Left lung (tissue), 10 donors: ENCODE data around the gene RNF168. TPM values are rescaled to one million over a fixed set of nuclear protein-coding genes. Genes with fewer than 3 reads are reported as not detected.

Source experiments
- ATAC-seq: fragments of 200-7000 bp; cut with Tn5 transposase; one replicate; pipeline ENCODE4 v1.9.1; 2020; ENCODE audit warnings: moderate library complexity
- DNase-seq, 4 donors: peaks; one replicate each; pipeline ENCODE4 v3.0.0-alpha.2; 2013 to 2020
- H3K27ac ChIP-seq, 2 donors: fragments of 200-600 bp; sonication (generic) in 1 of 2; one replicate each; pipeline versions ENCODE4 v1.5.0 to v1.8.0; 2020 to 2021
- H3K27me3 ChIP-seq, 2 donors: fragments of 200-600 bp; sonication (generic) in 1 of 2; one replicate each; pipeline versions ENCODE4 v1.5.0 to v1.8.0; 2020 to 2021
- H3K36me3 ChIP-seq, 2 donors: fragments of 200-600 bp; sonication (generic) in 1 of 2; one replicate each; pipeline versions ENCODE4 v1.5.0 to v1.8.0; 2020 to 2021
- H3K4me1 ChIP-seq, 2 donors: fragments of 200-600 bp; one replicate each; pipeline ENCODE4 v1.8.0; 2021
- H3K4me3 ChIP-seq, 2 donors: fragments of 200-600 bp; sonication (generic) in 1 of 2; one replicate each; pipeline versions ENCODE4 v1.5.0 to v1.8.0; 2020 to 2021; ENCODE audit warnings: mild to moderate bottlenecking in 1 of 2
- H3K9me3 ChIP-seq, 2 donors: fragments of 200-600 bp; sonication (generic) in 1 of 2; one replicate each; pipeline versions ENCODE4 v1.5.0 to v1.8.0; 2020 to 2021
- intact Hi-C, 2 donors: fragments of 100-400 bp; cut with DNase I; formaldehyde crosslinking; loops; one replicate each; pipeline versions ENCODE4 v1.11.2 to v1.14.2; 2022
- polyA plus RNA-seq, 6 donors: library from polyadenylated mRNA; unstranded; fragments of 120-200 nt; gene quantifications; one replicate each; pipeline ENCODE4 v1.2.1, GENCODE V29; 2013; ENCODE audit not compliant: insufficient read length in 6 of 6
- total RNA-seq, 2 donors: library from RNA; stranded (reverse); fragmentation: NEBNext Ultra II Directional; extraction: Animal tissue kit (Norgen Biotek cat#: 25700); gene quantifications; one replicate each; pipeline ENCODE4 v1.2.1, GENCODE V29; 2021
- TF ChIP-seq, protein P1 (sequence below), 2 donors: fragments of 200-600 bp; sonication (generic) in 1 of 2; IDR thresholded peaks; one replicate each; pipeline versions ENCODE4 v1.5.0 to v1.8.0; 2021; ENCODE audit warnings: antibody characterized with exemption in 2 of 2
- donor health status: DM: no; HTN: yes; CAD: no.
- donor health status: DM: no; HTN: no; CAD: no.

Gene RNF168
- total and polyA plus RNA-seq, 8 donors = 18.1 to 30.0 (median 19.0) TPM

DNA sequence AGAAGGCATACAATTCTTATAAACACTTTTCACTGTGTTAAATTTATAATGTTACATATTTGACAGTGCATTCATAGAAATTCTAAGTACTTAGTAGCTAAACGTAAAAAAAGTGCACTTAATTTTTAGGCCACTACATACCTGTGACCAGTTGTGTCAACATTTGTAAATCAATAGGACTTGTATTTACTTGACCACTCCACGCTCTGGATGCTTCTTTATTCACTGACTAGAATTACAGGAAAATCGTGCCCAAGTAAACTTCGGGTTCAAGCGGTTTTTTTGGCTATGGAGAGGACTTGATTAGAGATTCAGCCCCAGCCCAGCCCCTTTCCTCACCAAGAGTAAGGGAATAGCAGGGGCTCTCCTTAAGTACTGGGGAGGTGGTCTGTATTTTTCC lies 43.0 kb upstream of the RNF168 start:
- no peak overlapping the region for H3K4me3 ChIP-seq
- no peaks in the 10 kb centered on the region for H3K36me3 ChIP-seq
- peaks cover 0 to 16% of the 10 kb centered on the region in 2 donors for H3K9me3 ChIP-seq
- intact Hi-C loops = no loop called here
- no peaks in the 10 kb centered on the region for H3K27me3 ChIP-seq
- no peak overlapping the region for H3K27ac ChIP-seq
- TF ChIP-seq, protein P1, sequence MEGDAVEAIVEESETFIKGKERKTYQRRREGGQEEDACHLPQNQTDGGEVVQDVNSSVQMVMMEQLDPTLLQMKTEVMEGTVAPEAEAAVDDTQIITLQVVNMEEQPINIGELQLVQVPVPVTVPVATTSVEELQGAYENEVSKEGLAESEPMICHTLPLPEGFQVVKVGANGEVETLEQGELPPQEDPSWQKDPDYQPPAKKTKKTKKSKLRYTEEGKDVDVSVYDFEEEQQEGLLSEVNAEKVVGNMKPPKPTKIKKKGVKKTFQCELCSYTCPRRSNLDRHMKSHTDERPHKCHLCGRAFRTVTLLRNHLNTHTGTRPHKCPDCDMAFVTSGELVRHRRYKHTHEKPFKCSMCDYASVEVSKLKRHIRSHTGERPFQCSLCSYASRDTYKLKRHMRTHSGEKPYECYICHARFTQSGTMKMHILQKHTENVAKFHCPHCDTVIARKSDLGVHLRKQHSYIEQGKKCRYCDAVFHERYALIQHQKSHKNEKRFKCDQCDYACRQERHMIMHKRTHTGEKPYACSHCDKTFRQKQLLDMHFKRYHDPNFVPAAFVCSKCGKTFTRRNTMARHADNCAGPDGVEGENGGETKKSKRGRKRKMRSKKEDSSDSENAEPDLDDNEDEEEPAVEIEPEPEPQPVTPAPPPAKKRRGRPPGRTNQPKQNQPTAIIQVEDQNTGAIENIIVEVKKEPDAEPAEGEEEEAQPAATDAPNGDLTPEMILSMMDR (IDR thresholded peaks at IDR 0.05) = no peak
- DNase-seq (peak in 1 of 4 donors; percentile 42), ATAC-seq (peak; percentile 73)
- no peaks in the 10 kb centered on the region for H3K4me1 ChIP-seq

DNA sequence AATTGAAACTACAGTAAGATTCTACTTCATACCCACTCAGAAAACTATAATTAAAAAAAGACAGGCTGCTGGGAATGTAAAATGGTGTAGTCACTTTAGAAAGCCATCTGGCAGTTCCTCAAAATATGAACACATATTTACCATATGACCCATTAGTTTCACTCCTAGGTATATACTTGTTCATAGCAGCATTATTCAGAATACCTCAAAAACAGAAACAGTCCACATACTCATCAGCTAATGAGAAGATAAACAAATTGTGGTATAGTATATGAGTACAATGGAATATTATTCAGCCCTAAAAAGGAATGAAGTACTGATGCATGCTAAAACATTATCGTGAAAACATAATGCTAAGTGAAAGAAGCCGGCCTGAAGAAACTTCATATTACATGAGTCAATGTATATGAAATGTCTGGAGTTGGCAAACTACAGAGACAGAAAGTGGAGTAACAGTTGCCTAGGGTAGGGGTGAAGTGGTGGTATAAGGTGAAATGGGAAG lies 41.0 kb upstream of the RNF168 start:
- Histone ChIP-seq H3K9me3 (peaks cover 0 to 7% of the 10 kb centered on the region in 2 donors), H3K4me3 (no peak overlapping the region), H3K4me1 (no peaks in the 10 kb centered on the region), H3K36me3 (no peaks in the 10 kb centered on the region), H3K27ac (no peak overlapping the region), H3K27me3 (no peaks in the 10 kb centered on the region)
- DNase-seq (no peak), ATAC-seq (no peak)
- TF ChIP-seq, protein P1 (IDR thresholded peaks at IDR 0.05) = no peak
- intact Hi-C loops = no loop called here

DNA sequence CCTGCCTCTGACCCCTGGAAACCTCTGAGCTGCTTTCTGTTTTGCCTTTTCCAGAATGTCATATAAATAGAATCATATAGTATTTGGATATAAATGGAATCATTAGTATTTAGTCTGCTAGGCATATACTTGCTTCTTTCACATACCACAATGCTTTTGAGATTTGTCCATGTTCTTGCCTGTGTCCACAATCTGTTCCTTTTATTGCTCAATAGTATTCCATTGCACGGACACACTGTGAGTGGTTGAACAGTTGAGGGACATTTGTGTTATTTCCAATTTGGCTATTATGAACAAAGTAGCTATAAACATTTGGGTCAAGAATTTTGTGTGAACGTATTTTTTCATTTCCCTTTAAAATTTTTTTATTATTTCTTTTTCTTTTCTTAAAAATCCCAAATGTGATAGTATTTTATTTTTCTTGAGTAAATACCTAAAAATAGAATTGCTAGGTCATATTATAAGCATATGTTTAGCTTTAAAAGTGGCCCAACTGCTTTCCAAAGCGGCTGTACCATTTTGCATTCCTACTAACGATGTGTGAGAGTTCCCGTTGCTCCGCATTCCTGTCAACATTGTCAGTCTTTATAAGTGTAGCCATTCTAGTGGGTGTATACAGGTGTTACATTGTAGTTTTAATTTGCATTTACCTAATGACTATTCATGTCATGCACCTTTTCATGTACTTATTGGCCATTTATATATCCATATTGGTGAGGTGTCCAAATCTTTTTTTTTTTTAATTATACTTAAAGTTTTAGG lies 38.3 kb upstream of the RNF168 start:
- TF ChIP-seq, protein P1 (IDR thresholded peaks at IDR 0.05) = no peak
- intact Hi-C loops = no loop called here
- H3K27ac ChIP-seq = no peak overlapping the region
- H3K4me3 ChIP-seq = no peak overlapping the region
- no peaks in the 10 kb centered on the region for H3K36me3 ChIP-seq
- H3K9me3 ChIP-seq = no peaks in the 10 kb centered on the region
- ATAC-seq (no peak), DNase-seq (no peak)
- H3K27me3 ChIP-seq = peaks cover 0 to 9% of the 10 kb centered on the region in 2 donors
- H3K4me1 ChIP-seq = no peaks in the 10 kb centered on the region

DNA sequence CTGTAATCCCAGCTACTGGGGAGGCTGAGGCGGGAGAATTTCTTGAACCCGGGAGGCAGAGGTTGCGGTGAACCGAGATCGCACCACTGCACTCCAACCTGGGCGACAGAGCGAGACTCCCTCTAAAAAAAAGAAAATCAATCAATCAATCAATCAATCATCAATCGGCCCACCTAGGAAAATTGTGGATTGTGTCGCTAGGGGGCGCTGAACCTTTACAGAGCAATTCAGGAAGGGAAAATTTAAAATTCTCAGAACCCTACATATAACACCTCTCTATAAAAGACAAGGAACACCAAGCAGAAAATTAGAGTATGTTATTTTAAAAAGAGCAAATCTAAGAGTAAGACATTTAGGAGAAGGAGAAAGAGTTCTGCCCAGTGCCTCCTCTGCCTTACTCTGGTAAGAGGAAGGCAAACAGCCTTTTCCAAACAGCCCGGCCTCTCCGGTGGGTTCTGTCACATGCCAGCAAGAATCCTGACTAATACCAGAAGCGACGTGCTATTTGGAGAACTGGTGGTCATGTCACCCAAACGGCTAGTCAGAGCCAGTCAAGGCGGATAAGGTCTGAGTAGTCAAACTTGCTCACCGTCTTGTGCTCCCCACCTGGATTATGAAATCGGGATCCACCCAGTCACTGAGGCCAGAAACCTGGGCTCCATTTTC lies 33.9 kb upstream of the RNF168 start:
- no peaks in the 10 kb centered on the region for H3K4me1 ChIP-seq
- TF ChIP-seq, protein P1 (IDR thresholded peaks at IDR 0.05) = peak; percentile 44 to 67
- H3K27me3 ChIP-seq = peaks cover 0 to 18% of the 10 kb centered on the region in 2 donors
- ATAC-seq = no peak
- H3K36me3 ChIP-seq = no peaks in the 10 kb centered on the region
- no peaks in the 10 kb centered on the region for H3K9me3 ChIP-seq
- intact Hi-C loops = no loop called here
- no peak overlapping the region for H3K4me3 ChIP-seq
- no peak overlapping the region for H3K27ac ChIP-seq
- DNase-seq = peak in 1 of 4 donors; percentile 20

DNA sequence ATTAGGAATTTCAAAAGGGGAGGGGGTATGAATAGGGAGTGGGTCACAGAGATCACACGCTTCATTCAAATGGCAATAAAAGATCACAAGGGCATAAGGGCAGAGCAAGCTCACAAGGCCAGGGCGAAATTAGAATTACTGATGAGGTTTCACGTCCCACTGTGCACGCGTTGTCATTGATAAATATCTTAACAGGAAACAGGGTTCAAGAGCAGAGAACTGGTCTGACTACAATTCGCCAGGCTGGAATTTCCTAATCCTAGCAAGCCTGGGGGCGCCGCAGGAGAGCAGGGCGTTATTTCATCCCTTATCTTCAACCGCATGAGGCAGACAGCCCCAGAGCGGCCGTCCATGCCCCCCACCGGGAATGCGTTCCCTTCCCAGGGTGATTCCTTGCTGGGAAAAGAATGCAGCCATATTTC lies 29.7 kb upstream of the RNF168 start:
- TF ChIP-seq, protein P1 (IDR thresholded peaks at IDR 0.05) = no peak
- H3K4me3 ChIP-seq = no peak overlapping the region
- no peaks in the 10 kb centered on the region for H3K9me3 ChIP-seq
- peaks cover 0 to 31% of the 10 kb centered on the region in 2 donors for H3K27me3 ChIP-seq
- peaks cover 0 to 4% of the 10 kb centered on the region in 2 donors for H3K4me1 ChIP-seq
- H3K27ac ChIP-seq = no peak overlapping the region
- ATAC-seq = no peak
- H3K36me3 ChIP-seq = no peaks in the 10 kb centered on the region
- DNase-seq = no peak
- intact Hi-C loops = no loop called here
